ENCODE data around the gene KDM5C. TPM values are rescaled to one million over a fixed set of nuclear protein-coding genes. Genes with fewer than 3 reads are reported as not detected.

KDM5C gene
- total and polyA plus RNA-seq, 4 donors: 36.1 to 112 (median 78.5) TPM

DNA sequence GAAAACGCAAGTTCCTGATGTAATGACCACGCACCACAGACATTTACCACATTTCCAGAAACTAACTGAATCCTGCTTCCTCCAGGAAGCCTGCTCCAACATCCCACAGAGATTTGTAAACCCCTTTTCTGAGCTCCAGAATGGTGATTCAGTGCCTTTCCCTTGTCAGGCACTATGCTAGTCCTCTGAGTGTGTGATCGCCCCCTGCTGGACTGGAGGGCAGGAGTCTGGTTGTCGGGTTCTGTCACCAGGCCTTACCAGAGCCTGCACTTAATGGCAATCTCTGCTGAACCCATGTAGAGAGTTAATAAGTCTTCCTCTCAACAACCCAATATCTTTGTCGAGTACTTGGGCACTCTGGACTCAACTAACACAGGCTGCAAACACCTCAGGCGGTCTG lies 14.5 kb upstream of the KDM5C start:
- Histone ChIP-seq H3K4me1 (ENCODE audit: control insufficient read depth in 5 of 5, insufficient read depth in 5 of 5, low read length in 5 of 5) (no peaks in the 10 kb centered on the region), H3K4me3 (no peak overlapping the region), H3K27me3 (ENCODE audit: control insufficient read depth in 3 of 3, insufficient read depth in 3 of 3, low read length in 2 of 3) (peaks cover 0 to 46% (median 16%) of the 10 kb centered on the region in 3 donors), H3K9ac (ENCODE audit: insufficient read depth in 1 of 2, low read length in 2 of 2) (no peak overlapping the region), H3K9me3 (ENCODE audit: control insufficient read depth in 4 of 4, insufficient read depth in 3 of 4, low read length in 3 of 4) (no peaks in the 10 kb centered on the region), H3K36me3 (ENCODE audit: control insufficient read depth in 4 of 4, insufficient read depth in 4 of 4, low read length in 4 of 4) (peaks cover 0 to 9% (median under 1%) of the 10 kb centered on the region in 4 donors), H3K27ac (ENCODE audit: low read depth in 1 of 2, low read length in 1 of 2) (no peak overlapping the region)
- 66 to 76% methylated on average over 6 of the region's 6 CpGs for WGBS, 2 donors
- ATAC-seq (ENCODE audit: insufficient read depth, low FRiP score) (no peak), DNase-seq (no peak)
- TF ChIP-seq, protein P1, sequence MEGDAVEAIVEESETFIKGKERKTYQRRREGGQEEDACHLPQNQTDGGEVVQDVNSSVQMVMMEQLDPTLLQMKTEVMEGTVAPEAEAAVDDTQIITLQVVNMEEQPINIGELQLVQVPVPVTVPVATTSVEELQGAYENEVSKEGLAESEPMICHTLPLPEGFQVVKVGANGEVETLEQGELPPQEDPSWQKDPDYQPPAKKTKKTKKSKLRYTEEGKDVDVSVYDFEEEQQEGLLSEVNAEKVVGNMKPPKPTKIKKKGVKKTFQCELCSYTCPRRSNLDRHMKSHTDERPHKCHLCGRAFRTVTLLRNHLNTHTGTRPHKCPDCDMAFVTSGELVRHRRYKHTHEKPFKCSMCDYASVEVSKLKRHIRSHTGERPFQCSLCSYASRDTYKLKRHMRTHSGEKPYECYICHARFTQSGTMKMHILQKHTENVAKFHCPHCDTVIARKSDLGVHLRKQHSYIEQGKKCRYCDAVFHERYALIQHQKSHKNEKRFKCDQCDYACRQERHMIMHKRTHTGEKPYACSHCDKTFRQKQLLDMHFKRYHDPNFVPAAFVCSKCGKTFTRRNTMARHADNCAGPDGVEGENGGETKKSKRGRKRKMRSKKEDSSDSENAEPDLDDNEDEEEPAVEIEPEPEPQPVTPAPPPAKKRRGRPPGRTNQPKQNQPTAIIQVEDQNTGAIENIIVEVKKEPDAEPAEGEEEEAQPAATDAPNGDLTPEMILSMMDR (IDR thresholded peaks at IDR 0.05; ENCODE audit: control extremely low read depth, extremely low read depth): no peak

DNA sequence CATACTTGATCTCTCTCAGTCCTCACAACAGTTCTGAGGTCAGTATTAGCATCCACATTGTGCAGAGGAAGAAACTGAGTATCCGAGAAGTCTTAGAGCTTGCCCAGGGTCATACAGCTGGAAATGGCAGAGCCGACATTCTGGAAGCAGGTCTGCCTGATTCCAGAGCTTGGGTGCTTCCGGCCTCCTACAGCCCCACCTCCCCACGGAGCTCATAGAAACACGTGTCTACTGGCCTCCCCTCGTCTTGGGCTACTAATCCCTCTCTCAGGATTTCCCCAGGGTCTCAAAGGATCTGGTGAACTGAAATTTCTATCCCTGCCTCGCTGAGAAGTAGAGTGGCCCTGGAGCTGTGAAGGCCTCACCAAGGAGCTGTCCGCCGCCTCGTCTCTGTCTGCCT lies 12.0 kb upstream of the KDM5C start:
- 73 to 93% methylated on average over 10 of the region's 10 CpGs for WGBS, 2 donors
- no peaks in the 10 kb centered on the region for H3K9me3 ChIP-seq (ENCODE audit: control insufficient read depth in 4 of 4, insufficient read depth in 3 of 4, low read length in 3 of 4)
- ATAC-seq (ENCODE audit: insufficient read depth, low FRiP score) (no peak), DNase-seq (no peak)
- no peak overlapping the region for H3K9ac ChIP-seq (ENCODE audit: insufficient read depth in 1 of 2, low read length in 2 of 2)
- no peak overlapping the region for H3K27ac ChIP-seq (ENCODE audit: low read depth in 1 of 2, low read length in 1 of 2)
- TF ChIP-seq, protein P1 (IDR thresholded peaks at IDR 0.05; ENCODE audit: control extremely low read depth, extremely low read depth): no peak
- H3K4me1 ChIP-seq (ENCODE audit: control insufficient read depth in 5 of 5, insufficient read depth in 5 of 5, low read length in 5 of 5): no peaks in the 10 kb centered on the region
- peaks cover 0 to 39% (median 16%) of the 10 kb centered on the region in 3 donors for H3K27me3 ChIP-seq (ENCODE audit: control insufficient read depth in 3 of 3, insufficient read depth in 3 of 3, low read length in 2 of 3)
- H3K4me3 ChIP-seq: no peak overlapping the region
- peaks cover 0 to 7% (median under 1%) of the 10 kb centered on the region in 4 donors for H3K36me3 ChIP-seq (ENCODE audit: control insufficient read depth in 4 of 4, insufficient read depth in 4 of 4, low read length in 4 of 4)

DNA sequence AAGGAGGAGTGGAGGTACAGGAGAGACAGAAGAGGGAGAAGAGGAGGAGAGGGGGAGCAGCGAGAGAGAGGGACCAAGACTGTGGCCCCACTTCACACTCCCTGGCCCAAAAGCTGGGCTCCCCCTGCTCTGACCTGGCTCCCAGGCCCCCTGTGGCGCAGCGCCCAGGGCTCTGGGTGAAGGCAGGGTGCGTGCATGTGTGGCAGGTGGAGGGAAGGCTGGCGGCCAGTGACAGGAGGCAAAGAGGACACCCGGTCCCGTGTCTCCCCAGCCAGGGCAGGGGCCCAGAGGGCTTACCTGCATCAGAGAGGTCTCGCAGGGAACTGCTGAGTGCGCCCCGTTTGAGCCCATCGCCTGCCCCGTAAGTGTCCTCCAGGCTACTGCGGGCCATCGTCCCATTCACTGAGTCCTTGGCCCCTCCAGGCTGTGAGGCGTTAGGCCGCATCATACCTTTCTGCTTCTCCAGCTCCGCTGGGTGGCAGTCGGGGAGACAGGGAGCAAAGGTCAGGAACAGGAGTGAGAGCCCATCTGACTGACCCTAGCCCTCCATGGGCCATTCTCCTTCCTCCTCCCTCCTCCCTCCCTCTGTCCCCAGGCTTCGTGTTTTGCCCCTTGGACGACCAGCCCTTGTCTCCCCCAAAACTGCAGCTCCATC lies 11.1 kb upstream of the KDM5C start:
- no peak for DNase-seq
- WGBS, 2 donors: 86 to 98% methylated on average over 13 to 20 of the region's 20 CpGs
- H3K4me1 ChIP-seq (ENCODE audit: control insufficient read depth in 5 of 5, insufficient read depth in 5 of 5, low read length in 5 of 5): no peaks in the 10 kb centered on the region
- no peak overlapping the region for H3K9ac ChIP-seq (ENCODE audit: insufficient read depth in 1 of 2, low read length in 2 of 2)
- H3K36me3 ChIP-seq (ENCODE audit: control insufficient read depth in 4 of 4, insufficient read depth in 4 of 4, low read length in 4 of 4): peaks cover 0 to 7% (median under 1%) of the 10 kb centered on the region in 4 donors
- TF ChIP-seq, protein P1 (IDR thresholded peaks at IDR 0.05; ENCODE audit: control extremely low read depth, extremely low read depth): no peak
- no peak overlapping the region for H3K27ac ChIP-seq (ENCODE audit: low read depth in 1 of 2, low read length in 1 of 2)
- ATAC-seq (ENCODE audit: insufficient read depth, low FRiP score): no peak
- H3K4me3 ChIP-seq: no peak overlapping the region
- H3K27me3 ChIP-seq (ENCODE audit: control insufficient read depth in 3 of 3, insufficient read depth in 3 of 3, low read length in 2 of 3): peaks cover 0 to 41% (median 16%) of the 10 kb centered on the region in 3 donors
- no peaks in the 10 kb centered on the region for H3K9me3 ChIP-seq (ENCODE audit: control insufficient read depth in 4 of 4, insufficient read depth in 3 of 4, low read length in 3 of 4)

Data from lung (tissue), 12 donors.